Neural progenitor cell (in vitro differentiated cells): ENCODE results near the gene RERE. TPM values are rescaled to one million over a fixed set of nuclear protein-coding genes. Genes with fewer than 3 reads are reported as not detected.
A peak's percentile ranks its signal among the peaks of the same experiment; 100 is the strongest.

ENCODE experiments used
- DNase-seq: peaks from one replicate; pipeline ENCODE4 v3.0.0-alpha.2; 2016; ENCODE audit warnings: low spot score
- H2AFZ ChIP-seq: fragments of 200-600 bp; sonication (generic); replicated peaks from 2 replicates; pipeline ENCODE4 v1.6.1; 2016; ENCODE audit warnings: antibody characterized with exemption
- H3F3A ChIP-seq: fragments of 200-600 bp; sonication (generic); 2 replicates; pipeline ENCODE4 v1.6.1; 2016; ENCODE audit warnings: antibody characterized with exemption, low read depth
- H3K27ac ChIP-seq: fragments of 200-600 bp; sonication (generic); 2 replicates; pipeline ENCODE4 v1.5.1; 2016; ENCODE audit warnings: mild to moderate bottlenecking
- H3K27me3 ChIP-seq: fragments of 200-600 bp; sonication (generic); 2 replicates; pipeline ENCODE4 v1.6.1; 2016; ENCODE audit warnings: mild to moderate bottlenecking, moderate library complexity
- H3K36me3 ChIP-seq: fragments of 200-600 bp; sonication (generic); 2 replicates; pipeline ENCODE4 v1.5.1; 2016
- H3K4me1 ChIP-seq: fragments of 200-600 bp; sonication (generic); 2 replicates; pipeline ENCODE4 v1.6.1; 2016; ENCODE audit warnings: mixed run types
- H3K4me2 ChIP-seq: fragments of 200-600 bp; sonication (generic); 2 replicates; pipeline ENCODE4 v1.6.1; 2016
- H3K4me3 ChIP-seq: fragments of 200-600 bp; sonication (generic); 2 replicates; pipeline ENCODE4 v1.5.1; 2016
- H3K79me2 ChIP-seq: fragments of 200-600 bp; sonication (generic); 2 replicates; pipeline ENCODE4 v1.6.1; 2016; ENCODE audit warnings: low read depth
- H3K9ac ChIP-seq: fragments of 200-600 bp; sonication (generic); 2 replicates; pipeline ENCODE4 v1.6.1; 2016
- H3K9me3 ChIP-seq: fragments of 200-600 bp; sonication (generic); 2 replicates; pipeline ENCODE4 v1.5.1; 2016; ENCODE audit warnings: low read depth
- H4K20me1 ChIP-seq: fragments of 200-600 bp; sonication (generic); 2 replicates; pipeline ENCODE4 v1.6.1; 2016; ENCODE audit warnings: low read depth
- H3K27ac Mint-ChIP-seq: 3 replicates; pipeline ENCODE4 v1.8.0; 2021; ENCODE audit warnings: mixed read lengths
- H3K27me3 Mint-ChIP-seq: 2 replicates; pipeline ENCODE4 v1.8.0; 2022; ENCODE audit warnings: low read depth, mild to moderate bottlenecking, inconsistent platforms, moderate library complexity, mixed read lengths; ENCODE audit not compliant: insufficient read depth
- H3K36me3 Mint-ChIP-seq: 3 replicates; pipeline ENCODE4 v1.8.0; 2021; ENCODE audit warnings: mixed read lengths
- H3K4me1 Mint-ChIP-seq: 3 replicates; pipeline ENCODE4 v1.8.0; 2021; ENCODE audit warnings: mixed read lengths
- H3K4me3 Mint-ChIP-seq: 3 replicates; pipeline ENCODE4 v1.8.0; 2021; ENCODE audit warnings: mild to moderate bottlenecking, moderate library complexity, mixed read lengths
- H3K9me3 Mint-ChIP-seq: 3 replicates; pipeline ENCODE4 v1.8.0; 2020; ENCODE audit warnings: mixed read lengths
- EZH2 ChIP-seq: fragments of 200-600 bp; sonication (generic); IDR thresholded peaks from 2 replicates; pipeline ENCODE4 v1.6.1; 2017; ENCODE audit warnings: antibody characterized with exemption, mild to moderate bottlenecking, moderate library complexity
- EZH2phosphoT487 ChIP-seq: fragments of 200-600 bp; sonication (generic); IDR thresholded peaks from 2 replicates; pipeline ENCODE4 v1.6.1; 2017; ENCODE audit warnings: antibody characterized with exemption
- total RNA-seq: library from RNA; depleted of rRNA; stranded (reverse); fragments of >200 nt; gene quantifications from 2 replicates; pipeline ENCODE4 v1.2.3, GENCODE V29; 2015; ENCODE audit warnings: low replicate concordance
- TF ChIP-seq, protein P1 (sequence below): fragments of 200-600 bp; sonication (generic); IDR thresholded peaks from 2 replicates; pipeline ENCODE4 v1.5.1; 2017; ENCODE audit warnings: antibody characterized with exemption, mild to moderate bottlenecking

RERE gene
- total RNA-seq, 1 donor from 2014 or later = 29.8 TPM

- Histone ChIP-seq H3K4me3 (peak overlapping the region; percentile 17), H3K9me3 (no peaks in the 10 kb centered on the region), H3K79me2 (peaks cover 100% of the 10 kb centered on the region), H3K27ac (peak overlapping the region; percentile 11), H3K9ac (no peak overlapping the region), H4K20me1 (peaks cover 51% of the 10 kb centered on the region), H3K27me3 (no peaks in the 10 kb centered on the region), H3K36me3 (no peaks in the 10 kb centered on the region), H3F3A (peaks cover 18% of the 10 kb centered on the region), H3K4me1 (peaks cover 24% of the 10 kb centered on the region), H2AFZ (no peak overlapping the region), H3K4me2 (peak overlapping the region; percentile 59)
- H3K27me3 Mint-ChIP-seq = peaks cover 2% of the 10 kb centered on the region
- H3K4me3 Mint-ChIP-seq = peak overlapping the region; percentile 43
- peak overlapping the region; percentile 96 for H3K27ac Mint-ChIP-seq
- no peaks in the 10 kb centered on the region for H3K9me3 Mint-ChIP-seq
- DNase-seq = no peak
- peaks cover 14% of the 10 kb centered on the region for H3K36me3 Mint-ChIP-seq
- peaks cover 50% of the 10 kb centered on the region for H3K4me1 Mint-ChIP-seq
- TF ChIP-seq EZH2 = no peak
- no peak for TF ChIP-seq EZH2phosphoT487
- TF ChIP-seq, protein P1, sequence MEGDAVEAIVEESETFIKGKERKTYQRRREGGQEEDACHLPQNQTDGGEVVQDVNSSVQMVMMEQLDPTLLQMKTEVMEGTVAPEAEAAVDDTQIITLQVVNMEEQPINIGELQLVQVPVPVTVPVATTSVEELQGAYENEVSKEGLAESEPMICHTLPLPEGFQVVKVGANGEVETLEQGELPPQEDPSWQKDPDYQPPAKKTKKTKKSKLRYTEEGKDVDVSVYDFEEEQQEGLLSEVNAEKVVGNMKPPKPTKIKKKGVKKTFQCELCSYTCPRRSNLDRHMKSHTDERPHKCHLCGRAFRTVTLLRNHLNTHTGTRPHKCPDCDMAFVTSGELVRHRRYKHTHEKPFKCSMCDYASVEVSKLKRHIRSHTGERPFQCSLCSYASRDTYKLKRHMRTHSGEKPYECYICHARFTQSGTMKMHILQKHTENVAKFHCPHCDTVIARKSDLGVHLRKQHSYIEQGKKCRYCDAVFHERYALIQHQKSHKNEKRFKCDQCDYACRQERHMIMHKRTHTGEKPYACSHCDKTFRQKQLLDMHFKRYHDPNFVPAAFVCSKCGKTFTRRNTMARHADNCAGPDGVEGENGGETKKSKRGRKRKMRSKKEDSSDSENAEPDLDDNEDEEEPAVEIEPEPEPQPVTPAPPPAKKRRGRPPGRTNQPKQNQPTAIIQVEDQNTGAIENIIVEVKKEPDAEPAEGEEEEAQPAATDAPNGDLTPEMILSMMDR = no peak
These were observed 105.5 kb downstream of the RERE start for GRCh38 chr1:8711873-8712412.

GRCh38 chr1:8711151-8711550 is 106.3 kb downstream of the RERE start:
- no peak overlapping the region for H3K4me2 ChIP-seq
- DNase-seq = no peak
- peaks cover 23% of the 10 kb centered on the region for H3F3A ChIP-seq
- H3K9me3 Mint-ChIP-seq = no peaks in the 10 kb centered on the region
- H4K20me1 ChIP-seq = peaks cover 56% of the 10 kb centered on the region
- H2AFZ ChIP-seq = no peak overlapping the region
- H3K27me3 ChIP-seq = no peaks in the 10 kb centered on the region
- no peaks in the 10 kb centered on the region for H3K27me3 Mint-ChIP-seq
- peaks cover 57% of the 10 kb centered on the region for H3K4me1 Mint-ChIP-seq
- H3K4me3 Mint-ChIP-seq = no peak overlapping the region
- H3K4me3 ChIP-seq = no peak overlapping the region
- no peaks in the 10 kb centered on the region for H3K9me3 ChIP-seq
- peak overlapping the region; percentile 86 for H3K27ac Mint-ChIP-seq
- H3K4me1 ChIP-seq = peaks cover 24% of the 10 kb centered on the region
- peak overlapping the region; percentile 62 for H3K27ac ChIP-seq
- H3K36me3 ChIP-seq = no peaks in the 10 kb centered on the region
- peaks cover 100% of the 10 kb centered on the region for H3K79me2 ChIP-seq
- TF ChIP-seq EZH2phosphoT487 (no peak), EZH2 (no peak)
- TF ChIP-seq, protein P1 = no peak
- peaks cover 14% of the 10 kb centered on the region for H3K36me3 Mint-ChIP-seq
- H3K9ac ChIP-seq = no peak overlapping the region

GRCh38 chr1:8708259-8708658 is 109.2 kb downstream of the RERE start:
- Mint-ChIP-seq H3K27ac (peak overlapping the region; percentile 26), H3K36me3 (peaks cover 12% of the 10 kb centered on the region), H3K27me3 (no peaks in the 10 kb centered on the region), H3K4me1 (peaks cover 76% of the 10 kb centered on the region), H3K9me3 (no peaks in the 10 kb centered on the region), H3K4me3 (no peak overlapping the region)
- Histone ChIP-seq H3F3A (peaks cover 40% of the 10 kb centered on the region), H3K9ac (no peak overlapping the region), H3K27me3 (no peaks in the 10 kb centered on the region), H2AFZ (no peak overlapping the region), H3K4me1 (peaks cover 46% of the 10 kb centered on the region), H3K9me3 (no peaks in the 10 kb centered on the region), H3K79me2 (peaks cover 98% of the 10 kb centered on the region), H4K20me1 (peaks cover 74% of the 10 kb centered on the region), H3K4me2 (no peak overlapping the region), H3K4me3 (no peak overlapping the region), H3K36me3 (no peaks in the 10 kb centered on the region), H3K27ac (no peak overlapping the region)
- TF ChIP-seq, protein P1 = no peak
- TF ChIP-seq EZH2 = no peak
- TF ChIP-seq EZH2phosphoT487 = no peak
- DNase-seq = no peak
